ENCODE data around the gene CLCN7.
A peak's percentile ranks its signal among the peaks of the same experiment; 100 is the strongest.
"Not testable (repeated sequence)": the region's sequence is repeated elsewhere in the genome, so short reads cannot be mapped to it uniquely, and the experiment has no call there.

Gene CLCN7

DNA sequence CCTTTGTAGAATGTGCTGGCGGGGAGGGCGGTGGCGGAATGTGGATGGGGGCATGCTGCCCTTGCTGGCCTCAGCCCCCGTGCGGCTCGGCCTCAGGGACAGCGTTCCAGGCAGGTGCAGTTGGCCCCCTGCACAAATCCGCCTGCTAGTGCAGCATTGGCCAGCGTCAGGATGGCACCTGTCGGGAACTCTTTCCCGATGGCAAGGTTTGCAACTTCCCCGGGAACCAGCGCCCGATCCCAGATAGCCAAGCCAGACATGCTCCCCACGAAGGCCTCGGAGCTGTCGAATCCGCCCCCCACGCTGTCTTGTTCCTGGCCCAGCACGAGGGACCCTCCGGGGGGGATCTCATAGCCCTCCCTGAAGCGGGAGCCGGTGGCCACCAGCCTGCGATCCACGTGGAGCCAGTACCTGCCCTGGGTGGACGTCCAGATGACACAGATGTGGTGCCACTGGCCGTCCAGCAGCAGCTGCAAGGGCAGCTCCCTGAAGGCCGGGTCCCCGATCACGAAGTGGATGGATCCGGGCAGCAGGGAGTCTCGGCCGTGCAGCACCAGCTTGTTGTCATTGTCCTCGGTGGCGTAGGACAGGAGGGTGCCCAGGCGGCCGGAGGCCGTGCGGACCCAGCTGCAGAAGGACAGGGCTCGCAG, 11.1 kb upstream of the CLCN7 start:
- no peak for DNase-seq

DNA sequence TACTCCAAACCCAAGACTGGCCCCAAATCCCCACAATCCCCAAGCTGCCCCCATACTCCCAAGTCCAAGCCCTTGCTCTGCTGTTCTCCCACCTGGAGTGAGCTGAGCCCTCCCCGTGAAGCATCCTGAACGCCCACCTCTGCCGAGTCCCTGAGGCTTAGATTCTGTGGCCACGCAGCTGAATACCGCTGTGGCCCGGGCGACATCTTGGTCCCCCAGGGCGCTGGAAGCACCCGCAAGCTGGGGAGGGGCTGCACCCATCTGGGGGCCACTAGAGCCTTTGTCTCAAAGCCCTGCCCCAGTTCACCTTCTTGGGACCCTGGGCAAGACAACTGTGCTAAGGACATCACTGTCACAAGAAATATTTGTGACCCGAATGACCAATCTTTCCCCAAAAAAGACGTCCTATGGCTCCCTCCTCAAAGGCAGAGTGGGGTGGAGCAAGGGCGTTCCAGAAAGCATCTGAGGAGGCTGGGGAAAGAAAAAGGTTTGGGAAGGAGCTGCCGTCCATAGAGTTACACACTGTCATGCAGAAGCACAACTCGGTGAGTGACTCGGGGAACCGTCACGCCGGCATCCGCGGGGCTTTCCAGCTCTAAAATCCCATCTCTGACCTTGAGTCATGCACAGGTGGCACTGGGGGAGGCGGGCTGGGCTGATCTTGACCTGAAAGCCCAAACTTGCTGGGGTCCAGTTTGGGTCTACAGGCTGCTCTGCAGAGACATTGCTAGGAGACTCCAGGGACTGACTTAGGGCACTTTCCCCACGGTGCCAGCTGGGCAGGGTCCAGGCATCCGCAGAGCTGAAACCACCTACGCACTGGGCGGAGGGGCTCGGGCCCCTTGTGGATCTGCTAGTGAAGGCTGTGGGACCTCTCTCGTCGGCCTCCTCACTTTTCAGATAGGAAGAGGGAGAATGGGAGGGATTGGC, 7.3 kb upstream of the CLCN7 start:
- no peak for DNase-seq

DNA sequence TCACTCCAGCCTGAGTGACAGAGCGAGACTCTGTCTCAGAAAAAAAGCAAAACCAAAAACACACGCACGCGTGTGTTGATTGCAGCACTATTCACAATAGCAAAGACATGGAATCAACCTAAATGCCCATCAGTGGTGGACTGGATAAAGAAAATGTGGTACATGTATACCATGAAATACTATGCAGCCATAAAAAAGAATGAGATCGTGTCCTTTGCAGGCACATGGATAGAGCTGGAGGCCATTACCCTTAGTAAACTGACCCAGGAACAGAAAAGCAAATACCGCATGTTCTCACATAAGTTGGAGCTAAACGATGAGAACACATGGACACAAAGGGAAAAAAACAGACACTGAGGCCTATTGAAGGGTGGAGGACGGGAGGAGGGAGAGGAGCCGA, 4.1 kb upstream of the CLCN7 start:
- DNase-seq = not testable (repeated sequence)

DNA sequence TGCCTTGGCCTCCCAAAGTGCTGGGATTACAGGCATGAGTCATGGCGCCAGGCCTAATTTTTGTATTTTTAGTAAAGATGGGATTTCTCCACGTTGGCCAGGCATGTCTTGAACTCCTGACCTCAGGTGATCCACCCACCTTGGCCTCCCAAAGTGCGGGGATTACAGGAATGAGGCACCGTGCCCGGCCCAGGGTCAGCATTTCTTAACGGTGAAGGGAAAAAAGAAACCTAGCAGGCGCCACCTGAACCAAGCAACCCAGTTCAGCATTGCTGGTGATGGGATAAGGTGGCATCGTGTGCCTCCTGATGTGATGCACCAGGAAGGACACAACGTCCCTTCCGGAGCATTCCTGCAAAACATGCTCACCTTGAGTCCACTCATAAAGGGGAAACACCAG, 2.2 kb upstream of the CLCN7 start:
- DNase-seq = no peak

DNA sequence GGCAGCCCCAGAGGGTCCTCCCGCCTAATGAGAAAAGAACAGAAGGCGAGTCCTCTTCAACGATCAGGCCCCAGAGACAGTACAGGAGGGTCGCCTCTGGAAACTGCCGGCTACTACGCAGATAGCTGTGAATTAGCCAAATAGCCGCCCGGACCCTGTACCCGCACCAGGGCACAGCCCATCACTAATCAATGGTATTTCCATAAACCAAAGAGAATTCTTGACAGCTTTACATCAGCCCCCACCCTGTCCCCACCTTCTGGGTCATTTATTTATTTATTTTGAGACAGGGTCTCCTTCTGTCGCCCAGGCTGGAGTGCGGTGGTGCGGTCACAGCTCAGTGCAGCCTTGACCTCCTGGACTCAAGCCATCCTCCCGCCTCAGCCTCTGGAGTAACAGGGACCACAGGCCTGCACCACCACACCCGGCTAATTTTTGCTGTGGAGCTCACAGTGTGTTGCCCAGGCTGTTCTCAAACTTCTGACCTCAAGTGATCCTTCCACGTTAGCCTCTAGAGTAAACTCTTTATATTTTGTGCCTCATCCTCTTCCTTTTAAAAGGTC, 805 bp upstream of the CLCN7 start:
- DNase-seq = no peak

DNA sequence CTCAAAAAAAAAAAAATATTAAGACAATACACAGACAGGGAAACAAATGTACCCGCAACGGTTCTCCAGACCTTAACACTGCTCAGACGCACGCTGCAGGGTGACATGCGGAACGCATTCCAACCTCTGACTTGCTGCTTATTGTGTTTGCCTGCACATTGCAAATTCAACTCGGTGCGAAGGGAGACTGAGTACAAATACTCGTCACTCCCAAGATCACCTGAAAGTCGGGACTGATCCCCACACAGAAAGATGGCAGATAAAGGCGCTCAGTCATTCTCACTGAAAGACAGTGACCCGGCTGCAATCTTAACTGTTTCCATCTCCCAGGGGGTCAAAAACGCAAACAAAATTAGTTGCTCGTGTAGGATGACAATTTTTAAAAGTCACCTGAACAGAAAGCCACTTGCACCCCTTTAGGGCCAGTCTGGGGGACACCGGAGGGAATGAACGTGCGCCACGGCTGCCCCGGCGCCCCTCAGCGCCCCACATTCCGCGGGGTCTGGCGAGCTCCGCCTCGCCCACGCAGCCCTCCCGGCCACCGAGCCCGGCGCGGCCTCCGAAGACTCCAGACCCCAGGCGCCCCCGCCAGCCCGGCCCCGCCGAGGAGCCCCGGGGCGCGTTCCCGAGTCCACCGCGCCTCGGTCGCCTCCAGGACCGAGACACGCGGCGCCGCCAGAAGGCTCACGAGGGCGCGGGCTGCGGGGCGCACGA, 589 bp downstream of the CLCN7 start:
- DNase-seq = no peak

DNA sequence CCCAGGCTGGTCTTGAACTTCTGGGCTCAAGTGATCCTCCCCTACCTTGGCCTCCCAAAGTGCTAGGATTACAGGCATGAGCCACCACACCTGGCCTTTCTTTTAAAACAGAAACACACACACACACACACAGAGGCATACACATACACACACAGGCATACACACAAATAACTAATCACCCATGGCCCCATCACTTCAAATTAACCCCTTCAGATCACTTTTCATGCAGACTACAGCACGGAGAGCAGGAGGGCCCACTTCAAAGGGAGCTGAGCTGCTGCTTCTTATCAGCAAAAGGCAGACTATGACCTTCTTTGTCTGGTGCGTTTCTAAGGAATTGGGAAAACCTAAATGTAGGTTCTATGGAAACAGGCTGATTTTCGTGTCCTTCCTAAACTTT, 1.9 kb downstream of the CLCN7 start:
- DNase-seq = no peak

DNA sequence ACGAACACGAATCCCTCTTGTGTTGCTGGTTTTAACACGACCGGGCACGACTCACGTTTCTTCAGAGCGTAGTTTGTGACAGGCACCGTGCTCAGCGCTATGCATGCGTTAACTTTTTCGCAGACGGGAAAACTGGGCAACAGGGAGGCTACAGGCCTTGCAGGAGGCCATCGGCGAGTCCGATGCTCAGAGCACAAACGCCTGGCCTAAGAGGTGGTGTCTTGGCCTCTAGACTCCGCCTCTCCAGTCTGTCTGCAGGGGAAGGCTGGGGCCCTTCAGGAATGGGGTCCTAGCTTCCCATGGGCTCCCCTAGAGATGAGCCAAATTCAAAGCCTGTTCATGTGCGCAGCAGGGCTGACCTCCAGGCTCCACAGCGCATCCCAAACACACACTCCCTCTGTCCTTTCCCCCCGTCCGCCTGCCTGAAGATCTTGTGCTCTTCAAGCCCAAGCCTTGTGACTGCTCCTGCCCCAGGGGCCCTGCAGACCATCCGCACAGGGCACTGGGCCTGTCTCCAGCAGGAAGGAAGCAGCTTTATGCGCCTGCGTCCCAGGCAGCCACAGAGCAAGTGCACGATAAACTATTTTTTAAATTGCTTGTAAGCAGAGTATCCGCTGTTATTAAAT, 3.1 kb downstream of the CLCN7 start:
- peak; percentile 12 for DNase-seq

DNA sequence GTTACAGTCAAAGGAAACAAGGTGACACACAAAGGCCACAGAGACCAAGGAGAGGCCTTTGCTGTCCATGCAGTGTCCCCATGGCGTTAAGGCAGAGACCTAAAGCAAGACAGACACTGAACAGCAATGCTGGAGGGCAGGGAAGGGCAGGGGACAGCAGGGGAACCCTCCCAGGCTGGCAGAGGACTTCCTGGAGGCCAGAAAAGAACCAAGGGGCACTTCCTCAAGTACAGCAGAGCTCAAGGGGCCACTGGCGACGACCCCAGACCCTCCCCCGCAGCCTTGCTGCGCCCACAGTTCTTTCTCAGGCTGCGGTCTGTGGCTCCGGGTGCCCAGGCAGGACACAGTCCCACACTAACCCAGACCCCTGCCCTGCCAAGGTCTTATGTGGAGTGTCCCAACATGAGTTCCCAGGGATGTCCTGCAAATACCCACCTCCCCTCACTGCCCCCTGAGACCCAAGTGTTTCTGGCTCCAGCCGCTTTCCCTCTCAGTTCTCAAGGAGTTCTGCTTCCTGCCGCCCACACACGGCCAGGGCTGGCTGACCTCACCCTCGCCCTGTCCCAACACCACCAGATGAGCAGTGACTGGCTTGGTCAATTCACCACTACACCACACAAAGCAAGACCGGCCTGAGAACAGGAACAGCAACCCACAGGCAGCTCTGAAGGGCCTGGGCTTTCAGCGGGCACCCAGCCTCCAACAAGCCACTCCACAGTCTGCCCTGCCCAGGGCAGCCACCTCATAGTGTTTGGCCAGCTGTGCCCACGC, 4.2 kb downstream of the CLCN7 start:
- DNase-seq = no peak

DNA sequence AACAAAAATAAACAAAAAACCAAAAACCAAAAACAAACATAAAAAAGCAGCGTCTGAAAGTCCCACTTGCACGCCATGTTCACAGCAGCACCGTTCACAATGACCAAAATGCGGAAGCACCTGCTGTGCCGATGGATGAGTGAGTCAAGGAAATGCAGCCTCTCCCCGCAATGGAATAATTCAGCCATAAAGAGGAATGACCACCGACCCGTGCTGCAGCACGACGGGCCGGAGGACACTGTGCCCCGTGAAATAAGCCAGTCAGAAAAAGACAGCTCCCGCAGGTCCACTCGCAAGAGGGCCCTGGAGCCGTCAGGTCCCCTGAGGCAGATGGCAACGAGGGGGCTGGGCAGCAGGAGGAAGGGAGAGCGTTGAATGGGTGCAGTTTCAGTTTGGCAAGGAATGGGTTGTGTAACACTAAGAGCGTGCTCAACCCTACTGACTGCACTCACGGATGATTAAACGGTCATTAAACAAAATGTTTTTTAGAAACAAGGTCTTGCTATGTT, 5.1 kb downstream of the CLCN7 start:
- peak; percentile 67 for DNase-seq

DNA sequence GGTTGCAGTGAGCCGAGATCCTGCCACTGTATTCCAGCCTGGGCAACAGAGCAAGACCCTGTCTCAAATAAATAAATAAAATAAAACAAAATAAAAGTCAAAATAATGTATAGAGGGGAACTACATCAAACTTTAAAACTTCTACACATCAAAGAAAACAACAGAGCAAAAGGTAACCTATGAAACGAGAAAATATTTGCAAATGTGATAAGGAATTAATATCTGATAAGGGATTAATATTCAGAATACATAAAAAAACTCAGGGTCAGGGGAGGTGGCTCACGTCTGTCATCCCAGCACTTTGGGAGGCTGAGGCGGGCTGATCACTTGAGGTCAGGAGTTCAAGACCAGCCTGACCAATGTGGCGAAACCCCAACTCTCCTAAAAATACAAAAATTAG, 5.7 kb downstream of the CLCN7 start:
- DNase-seq = not testable (repeated sequence)

DNA sequence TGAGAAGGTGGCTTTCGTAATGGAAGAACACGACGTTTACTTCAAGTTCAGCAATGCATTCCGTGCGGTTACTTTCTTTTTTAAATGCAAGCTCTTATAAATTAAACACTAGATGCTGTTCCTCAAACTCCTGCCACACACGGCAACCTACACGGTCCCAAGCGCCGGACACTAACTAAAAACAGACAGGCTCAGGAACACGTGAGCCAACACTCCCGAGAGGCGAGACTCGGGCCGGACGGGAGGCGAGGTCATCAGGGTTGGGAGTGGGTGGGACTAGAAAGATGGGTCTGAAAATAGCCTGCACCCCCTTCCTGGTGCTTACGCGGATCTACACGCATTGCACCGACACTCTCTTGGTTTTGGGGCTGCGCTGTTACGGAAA, 6.4 kb downstream of the CLCN7 start:
- no peak for DNase-seq

DNA sequence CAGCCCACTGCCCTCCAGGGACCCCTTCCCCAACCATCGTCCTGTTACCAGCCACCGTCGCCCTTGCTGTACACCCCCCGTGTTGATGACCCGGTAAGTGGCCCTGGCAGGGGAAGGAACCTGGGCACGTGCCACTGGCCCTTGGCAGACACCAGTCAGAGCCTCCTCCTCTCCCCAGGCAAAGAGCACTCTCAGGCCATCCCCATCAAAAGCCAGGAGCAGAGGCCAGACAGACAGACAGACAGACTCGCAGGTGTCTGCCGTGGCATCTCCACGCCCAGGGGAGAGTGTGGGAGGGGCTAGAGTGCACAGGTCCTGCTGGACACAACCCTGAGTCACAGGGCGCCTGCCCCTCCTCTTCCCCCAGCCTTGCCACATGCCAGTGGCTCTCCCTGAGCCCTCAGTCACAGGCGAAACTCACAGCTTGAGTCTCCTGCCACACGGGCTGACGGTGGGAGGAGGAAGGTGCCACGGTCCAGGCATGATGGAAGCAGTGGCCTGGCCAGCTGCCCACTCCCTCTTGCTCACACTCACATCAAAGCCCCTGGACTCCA, 7.8 kb downstream of the CLCN7 start:
- DNase-seq = no peak

DNA sequence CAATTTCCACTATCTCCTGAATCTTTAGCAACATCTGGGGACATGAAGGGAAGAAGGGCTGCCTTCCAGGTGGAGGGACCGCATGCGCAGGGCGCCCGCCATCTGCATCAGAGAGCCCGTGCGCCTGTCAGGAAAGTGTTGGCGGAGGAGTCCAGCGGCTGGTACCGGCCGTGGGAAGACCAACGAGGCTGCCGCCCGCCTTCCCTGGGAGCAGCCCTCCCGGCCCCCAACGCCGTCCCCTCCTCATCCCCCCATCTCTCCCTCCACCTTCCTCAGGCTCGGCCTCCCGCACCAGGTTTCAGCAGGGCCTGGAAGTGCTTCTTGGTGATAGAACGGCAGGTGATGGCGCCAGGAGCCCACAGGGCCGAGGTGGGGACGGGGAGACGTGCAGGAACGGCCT, 8.8 kb downstream of the CLCN7 start:
- no peak for DNase-seq

DNA sequence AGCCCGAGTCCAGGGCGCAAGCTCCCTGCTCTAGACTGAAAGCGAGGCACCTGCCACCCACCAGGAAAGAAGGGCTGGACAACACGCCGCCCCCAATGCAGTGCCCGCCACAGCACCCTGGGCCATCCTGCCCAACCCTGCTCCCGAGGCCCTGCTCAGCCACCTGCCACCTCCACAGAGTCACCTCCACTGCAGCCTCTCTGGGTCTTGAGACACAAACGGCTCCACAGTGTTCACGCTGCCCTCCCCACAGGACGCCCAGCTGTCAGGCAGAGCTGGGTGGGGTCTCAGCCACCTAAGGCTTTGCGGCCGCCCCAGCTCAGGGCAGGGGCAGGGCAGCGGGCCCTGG, 9.3 kb downstream of the CLCN7 start:
- no peak for DNase-seq

DNA sequence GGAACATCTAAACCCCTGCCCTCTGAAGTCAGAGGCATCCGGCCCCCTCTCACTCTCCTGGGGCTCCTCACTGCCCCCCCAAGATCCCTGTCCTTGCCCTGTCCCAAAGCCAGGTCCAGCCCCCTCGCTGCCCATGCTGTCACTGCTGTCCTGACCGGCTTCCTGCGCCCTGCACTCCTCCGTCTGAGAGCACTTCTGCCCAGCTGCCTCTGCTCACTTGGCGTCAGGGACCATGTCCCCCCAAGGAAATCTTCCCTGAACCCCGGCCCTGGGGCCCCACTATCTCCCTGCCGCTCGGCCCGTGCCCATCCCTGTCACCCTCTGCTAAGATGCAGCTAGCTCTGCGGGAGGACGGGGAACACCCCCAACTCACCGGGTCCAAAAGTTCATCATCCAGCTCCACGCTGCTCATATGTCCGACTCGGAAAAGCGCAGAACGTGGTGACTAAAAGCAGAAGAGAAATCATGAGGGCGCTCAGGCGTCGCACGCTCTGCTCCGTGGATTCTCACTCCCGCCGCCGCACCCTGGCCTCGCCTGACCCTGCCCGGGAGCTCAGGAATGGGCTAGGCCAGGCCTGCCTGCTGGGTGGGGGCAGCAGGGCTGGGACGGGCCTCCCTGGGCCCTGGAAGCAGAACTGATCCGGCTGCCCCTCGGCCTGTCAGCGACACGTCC, 9.8 kb downstream of the CLCN7 start:
- DNase-seq = no peak

DNA sequence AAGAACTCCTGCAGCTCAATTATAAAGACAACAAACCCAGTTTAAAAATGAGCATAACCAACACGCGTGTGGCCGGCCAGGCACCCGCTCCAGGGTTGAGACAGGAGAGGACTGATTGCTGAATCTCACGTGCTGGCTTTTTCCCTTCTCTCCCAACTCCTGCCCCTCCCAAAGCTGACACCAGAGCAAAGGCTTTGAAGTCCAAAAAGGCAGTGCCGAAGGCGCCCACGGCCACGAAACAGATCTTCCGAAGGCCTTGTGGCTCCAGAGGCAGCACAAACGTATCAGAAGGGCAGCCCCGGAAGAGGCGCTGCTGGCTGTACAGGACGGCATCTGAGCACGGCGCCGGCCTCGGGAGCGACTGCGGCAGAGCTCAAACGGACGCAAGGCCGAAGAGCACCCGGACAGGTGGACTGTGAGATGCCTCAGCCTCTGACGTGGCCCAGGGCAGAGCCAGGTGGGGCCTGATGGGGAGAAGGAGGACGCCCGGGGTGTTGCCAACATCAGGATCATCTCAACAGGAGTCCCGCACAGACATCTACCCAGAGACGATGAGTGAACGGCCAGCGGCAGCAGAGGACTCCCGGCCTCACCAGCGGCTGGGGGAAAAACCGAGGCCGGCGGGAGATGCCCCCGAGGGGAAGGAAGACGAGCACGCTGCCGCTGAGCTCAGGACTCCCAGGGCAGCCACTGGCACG, 10.5 kb downstream of the CLCN7 start:
- no peak for DNase-seq

DNA sequence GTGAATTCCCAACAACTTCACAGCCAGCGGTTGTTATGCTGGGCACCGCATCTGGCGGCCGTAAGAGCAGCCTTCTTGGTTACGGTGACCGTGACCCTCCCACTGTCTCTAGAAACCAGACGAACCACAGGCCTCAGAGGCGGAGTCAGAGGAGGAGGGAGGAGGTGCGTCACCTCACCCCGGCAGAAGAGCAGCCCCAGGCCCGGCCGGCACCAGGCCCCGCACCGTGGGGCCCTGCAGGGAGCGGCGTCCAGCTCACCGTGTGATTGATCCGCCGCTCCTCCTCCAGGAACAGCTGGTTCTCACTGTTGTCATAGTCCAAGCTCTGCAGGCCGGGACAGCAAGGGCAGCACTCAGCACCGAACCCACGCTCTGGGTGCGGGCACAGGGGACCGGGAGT, 13.7 kb downstream of the CLCN7 start:
- no peak for DNase-seq

DNA sequence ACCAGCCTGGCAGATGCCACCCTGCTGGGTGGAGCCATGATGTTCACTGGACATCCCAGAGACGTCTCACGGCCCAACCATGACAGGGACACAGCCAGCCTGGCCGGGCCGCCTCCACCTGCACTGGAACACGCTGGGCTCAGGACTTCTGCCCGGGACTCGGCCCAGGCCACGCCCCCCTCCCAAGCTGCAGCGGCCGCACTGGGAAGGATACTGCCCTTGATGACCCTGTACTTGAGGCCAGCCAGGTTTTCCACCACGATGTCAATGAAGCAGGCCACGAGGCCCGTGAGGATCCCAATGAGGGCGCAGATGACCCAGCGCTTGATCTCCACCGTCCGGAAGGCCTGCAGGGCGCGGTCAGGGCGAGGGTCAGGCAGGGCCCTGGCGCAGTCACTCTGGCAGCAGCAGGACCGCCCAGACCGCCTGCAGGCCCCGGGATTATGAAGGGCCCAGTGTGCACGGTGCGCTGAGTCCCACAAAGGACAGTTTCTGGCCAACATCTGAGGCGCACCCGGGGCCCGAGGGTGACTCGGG, 14.2 kb downstream of the CLCN7 start:
- no peak for DNase-seq

DNA sequence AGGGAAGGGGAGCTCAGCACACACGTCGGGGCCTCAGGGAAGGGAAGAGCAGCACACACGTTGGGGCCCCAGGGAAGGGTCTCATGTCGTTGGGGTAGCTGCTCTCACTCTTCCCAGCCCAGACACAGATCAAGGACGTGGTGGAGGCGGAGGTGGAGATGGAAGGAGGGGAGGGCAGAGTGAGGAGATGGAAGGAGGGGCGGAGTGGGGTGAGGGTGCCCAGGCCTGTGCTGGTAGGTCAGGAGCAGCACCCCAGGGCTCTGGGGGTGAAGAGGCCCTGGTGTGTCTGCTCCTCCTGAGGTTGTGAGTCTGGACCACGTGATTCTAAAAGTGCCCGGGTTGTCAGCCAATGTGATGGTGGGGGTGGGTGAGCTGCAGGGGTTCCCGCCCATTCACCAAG, 14.9 kb downstream of the CLCN7 start:
- DNase-seq = no peak
